IMR-90 (cell line): ENCODE data around the gene GALM. TPM values are rescaled to one million over a fixed set of nuclear protein-coding genes. Genes with fewer than 3 reads are reported as not detected.

ENCODE experiments used
- ATAC-seq: fragments of 200-7000 bp; cut with Tn5 transposase; 2 replicates; pipeline ENCODE4 v1.9.1; 2020; ENCODE audit warnings: low read depth, mild to moderate bottlenecking, moderate library complexity
- BruUV-seq: library from RNA; stranded (reverse); fragments of 400-500 nt; replicated peaks from 2 replicates; lab custom pipeline; 2021; lab: Mats Ljungman, UMichigan
- CTCF ChIA-PET: fragments of 300-600 bp; formaldehyde crosslinking; extraction: SDS; loops from one replicate; lab custom pipeline; 2021; ENCODE audit warnings: antibody characterized with exemption; lab: Yijun Ruan, JAX
- POLR2A ChIA-PET: fragments of 300-600 bp; sonication (Branson Sonifier 250); formaldehyde crosslinking; loops from one replicate; lab custom pipeline; 2022; ENCODE audit warnings: antibody characterized with exemption; ENCODE audit not compliant: unreplicated experiment; lab: Charles Lee
- DNase-seq: peaks from one replicate; pipeline ENCODE4 v3.0.0; 2013
- H2AFZ ChIP-seq: replicated peaks from 2 replicates; pipeline ENCODE3; 2013; ENCODE audit warnings: low read length, mild to moderate bottlenecking; ENCODE audit not compliant: poor library complexity
- H2AK5ac ChIP-seq: 2 replicates; pipeline ENCODE4 v1.6.1; 2013; ENCODE audit warnings: low read depth, low read length, inconsistent platforms
- H2AK9ac ChIP-seq: replicated peaks from 2 replicates; pipeline ENCODE3; 2013; ENCODE audit warnings: mild to moderate bottlenecking, low read depth, low read length, moderate library complexity; ENCODE audit not compliant: poor library complexity
- H2BK120ac ChIP-seq: 2 replicates; pipeline ENCODE4 v1.6.1; 2013; ENCODE audit warnings: low read depth, low read length, inconsistent platforms
- H2BK15ac ChIP-seq: 3 replicates; pipeline ENCODE4 v1.6.1; 2013; ENCODE audit warnings: low read depth, low read length, inconsistent platforms
- H2BK20ac ChIP-seq: 2 replicates; pipeline ENCODE4 v1.6.1; 2013; ENCODE audit warnings: low read depth, mild to moderate bottlenecking, inconsistent platforms, low read length, moderate library complexity
- H2BK5ac ChIP-seq: 2 replicates; pipeline ENCODE4 v1.6.1; 2013; ENCODE audit warnings: mild to moderate bottlenecking, low read depth, low read length, inconsistent platforms; ENCODE audit not compliant: poor library complexity, severe bottlenecking
- H3K14ac ChIP-seq: replicated peaks from 2 replicates; pipeline ENCODE4 v1.6.1; 2013; ENCODE audit warnings: low read depth, low read length, inconsistent platforms
- H3K18ac ChIP-seq: 2 replicates; pipeline ENCODE4 v1.6.1; 2013; ENCODE audit warnings: low read depth, low read length, control low read depth
- H3K23ac ChIP-seq: 2 replicates; pipeline ENCODE4 v1.6.1; 2013; ENCODE audit warnings: low read depth, low read length, inconsistent platforms
- H3K27ac ChIP-seq: 2 replicates; pipeline ENCODE4 v1.5.1; 2013; ENCODE audit warnings: mild to moderate bottlenecking, control low read depth, low read length; ENCODE audit not compliant: insufficient read depth
- H3K27me3 ChIP-seq: 2 replicates; pipeline ENCODE4 v1.6.1; 2013; ENCODE audit warnings: low read length; ENCODE audit not compliant: control insufficient read depth, insufficient read depth
- H3K36me3 ChIP-seq: 2 replicates; pipeline ENCODE4 v1.6.1; 2013; ENCODE audit warnings: low read length, mixed read lengths; ENCODE audit not compliant: control insufficient read depth, insufficient read depth
- H3K4ac ChIP-seq: 2 replicates; pipeline ENCODE4 v1.6.1; 2013; ENCODE audit warnings: low read depth, low read length, inconsistent platforms
- H3K4me1 ChIP-seq: 2 replicates; pipeline ENCODE4 v1.6.1; 2013; ENCODE audit warnings: low read length, mixed read lengths; ENCODE audit not compliant: control insufficient read depth, insufficient read depth
- H3K4me2 ChIP-seq: 2 replicates; pipeline ENCODE4 v1.6.1; 2013; ENCODE audit warnings: low read depth, mild to moderate bottlenecking, control low read depth, low read length, moderate library complexity
- H3K4me3 ChIP-seq: 2 replicates; pipeline ENCODE4 v1.5.1; 2013; ENCODE audit warnings: low read depth, mild to moderate bottlenecking, control low read depth, low read length, moderate library complexity; ENCODE audit not compliant: insufficient read depth
- H3K56ac ChIP-seq: 2 replicates; pipeline ENCODE4 v1.6.1; 2013; ENCODE audit warnings: low read length, inconsistent platforms; ENCODE audit not compliant: insufficient read depth; ENCODE audit errors: extremely low read depth
- H3K79me1 ChIP-seq, 2 experiments: 2 replicates each; pipeline ENCODE4 v1.6.1; 2013; ENCODE audit warnings: low read length in 2 of 2, inconsistent platforms in 1 of 2, low read depth in 1 of 2
- H3K9ac ChIP-seq: 2 replicates; pipeline ENCODE4 v1.6.1; 2013; ENCODE audit warnings: low read depth, low read length, control low read depth
- H3K9me1 ChIP-seq: 2 replicates; pipeline ENCODE4 v1.6.1; 2013; ENCODE audit warnings: low read length, inconsistent platforms; ENCODE audit not compliant: insufficient read depth
- H3K9me3 ChIP-seq: 2 replicates; pipeline ENCODE4 v1.6.1; 2013; ENCODE audit warnings: low read length; ENCODE audit not compliant: control insufficient read depth, insufficient read depth
- H4K20me1 ChIP-seq: 2 replicates; pipeline ENCODE4 v1.6.1; 2013; ENCODE audit warnings: low read length, inconsistent platforms; ENCODE audit not compliant: insufficient read depth
- H4K5ac ChIP-seq: 2 replicates; pipeline ENCODE4 v1.6.1; 2013; ENCODE audit warnings: mild to moderate bottlenecking, low read depth, low read length, control low read depth
- H4K8ac ChIP-seq, 2 experiments: 2 replicates each; pipeline ENCODE4 v1.6.1; 2013; ENCODE audit warnings: low read depth in 2 of 2, low read length in 2 of 2, control low read depth in 1 of 2, inconsistent platforms in 1 of 2
- H4K91ac ChIP-seq: 2 replicates; pipeline ENCODE4 v1.6.1; 2013; ENCODE audit warnings: low read depth, low read length, inconsistent platforms; ENCODE audit not compliant: insufficient read depth
- BHLHE40 ChIP-seq: fragments of 150-350 bp; IDR thresholded peaks from 2 replicates; pipeline ENCODE4 v1.6.1; 2016; ENCODE audit warnings: mild to moderate bottlenecking, low read depth, low read length
- CEBPB ChIP-seq: IDR thresholded peaks from 2 replicates; pipeline ENCODE4 v1.6.1; 2012; ENCODE audit warnings: low read depth, low read length, improper control_type of control experiment
- CHD1 ChIP-seq: IDR thresholded peaks from 2 replicates; pipeline ENCODE4 v1.6.1; 2012; ENCODE audit warnings: low read depth, low read length, improper control_type of control experiment
- CTCF ChIP-seq: conservative IDR thresholded peaks from 2 replicates; pipeline ENCODE4 v1.5.1; 2012; ENCODE audit warnings: mild to moderate bottlenecking, low read depth, low read length, improper control_type of control experiment
- ELK1 ChIP-seq: fragments of 150-350 bp; IDR thresholded peaks from 2 replicates; pipeline ENCODE4 v1.6.1; 2016; ENCODE audit warnings: low read depth, mild to moderate bottlenecking, low read length, moderate library complexity, borderline replicate concordance
- MAFK ChIP-seq: IDR thresholded peaks from 2 replicates; pipeline ENCODE4 v1.6.1; 2012; ENCODE audit warnings: low read depth, low read length, improper control_type of control experiment
- MAZ ChIP-seq: IDR thresholded peaks from 2 replicates; pipeline ENCODE4 v1.6.1; 2012; ENCODE audit warnings: low read depth, mild to moderate bottlenecking, low read length, improper control_type of control experiment, moderate library complexity, borderline replicate concordance
- MXI1 ChIP-seq: IDR thresholded peaks from 2 replicates; pipeline ENCODE4 v1.6.1; 2012; ENCODE audit warnings: low read depth, mild to moderate bottlenecking, low read length, moderate library complexity, borderline replicate concordance
- NFE2L2 ChIP-seq: fragments of 150-350 bp; IDR thresholded peaks from 2 replicates; pipeline ENCODE4 v1.6.1; 2016; ENCODE audit warnings: low read depth, mild to moderate bottlenecking, low read length
- POLR2A ChIP-seq: IDR thresholded peaks from 2 replicates; pipeline ENCODE4 v1.6.1; 2012; ENCODE audit warnings: mild to moderate bottlenecking, low read depth, low read length
- RAD21 ChIP-seq: IDR thresholded peaks from 2 replicates; pipeline ENCODE4 v1.6.1; 2012; ENCODE audit warnings: low read length, improper control_type of control experiment
- RCOR1 ChIP-seq: IDR thresholded peaks from 2 replicates; pipeline ENCODE4 v1.6.1; 2012; ENCODE audit warnings: mild to moderate bottlenecking, low read length, improper control_type of control experiment; ENCODE audit not compliant: insufficient replicate concordance
- RFX5 ChIP-seq: IDR thresholded peaks from 2 replicates; pipeline ENCODE4 v1.8.0; 2012; ENCODE audit warnings: low read depth, mild to moderate bottlenecking, low read length, moderate library complexity
- SMC3 ChIP-seq: fragments of 150-350 bp; IDR thresholded peaks from 2 replicates; pipeline ENCODE4 v1.6.1; 2016; ENCODE audit warnings: low read depth, mild to moderate bottlenecking, antibody characterized with exemption, low read length, moderate library complexity
- WGBS, 2 experiments: methylation state at CpG; one replicate each; pipeline versions ENCODE4 v1.1.5 to v1.1.7; 2013; ENCODE audit warnings: missing lambda C conversion rate in 2 of 2; ENCODE audit not compliant: insufficient read length in 1 of 2; ENCODE audit errors: extremely low coverage in 2 of 2; 5-methylcytosine and 5-hydroxymethylcytosine counted together
- dilution Hi-C: fragments of 300-500 bp; cut with HindIII; formaldehyde crosslinking; loops from one replicate; pipeline ENCODE4 v1.14.3; 2018; ENCODE audit warnings: low sequenced_read_pairs; ENCODE audit not compliant: unreplicated experiment
- in situ Hi-C: fragments of 300-500 bp; cut with MboI; formaldehyde crosslinking; loops from 3 replicates; pipeline ENCODE4 v1.14.3; 2019; ENCODE audit warnings: low sequenced_read_pairs, inconsistent platforms, mixed read lengths
- intact Hi-C: fragments of 100-400 bp; cut with micrococcal nuclease; formaldehyde crosslinking; loops from 2 replicates; pipeline ENCODE4 v1.10.0; 2022
- polyA plus RNA-seq, 3 experiments: library from polyadenylated mRNA; depleted of rRNA; stranded (reverse); fragments of >200 nt; gene quantifications; 2 replicates each; pipeline ENCODE4 v1.2.3, GENCODE V29; 2012; ENCODE audit warnings: low replicate concordance in 1 of 3
- total RNA-seq: library from RNA; depleted of rRNA; stranded (reverse); fragments of >200 nt; gene quantifications from 2 replicates; pipeline ENCODE4 v1.2.3, GENCODE V29; 2012
- TF ChIP-seq, protein P1 (sequence below): fragments of 150-350 bp; IDR thresholded peaks from 2 replicates; pipeline ENCODE4 v1.6.1; 2017; ENCODE audit warnings: mild to moderate bottlenecking, antibody characterized with exemption, low read length, low read depth

Gene GALM
- total and polyA plus RNA-seq, 2 of the 4 experiments (the other 2 are of a cell fraction), result 12.1 to 24.2 TPM

GRCh38 chr2:38748391-38748790 lies 82.5 kb downstream of the GALM start:
- no peak overlapping the region for H2AK9ac ChIP-seq
- no peaks in the 10 kb centered on the region for H3K27me3 ChIP-seq
- H2BK120ac ChIP-seq, result no peak overlapping the region
- H2AFZ ChIP-seq, result no peak overlapping the region
- H3K9ac ChIP-seq, result no peak overlapping the region
- no peak overlapping the region for H3K23ac ChIP-seq
- no peak overlapping the region for H3K14ac ChIP-seq
- H3K9me3 ChIP-seq, result no peaks in the 10 kb centered on the region
- no peak overlapping the region for H2AK5ac ChIP-seq
- ChIA-PET POLR2A (no interaction called here), CTCF (interaction anchor here (0.6 kb wide), 1 partner anchor 1879 kb away, joined by 3 read pairs; no protein-coding TSS in a partner anchor)
- no peak overlapping the region for H4K91ac ChIP-seq
- TF ChIP-seq BHLHE40, result no peak
- TF ChIP-seq, protein P1, sequence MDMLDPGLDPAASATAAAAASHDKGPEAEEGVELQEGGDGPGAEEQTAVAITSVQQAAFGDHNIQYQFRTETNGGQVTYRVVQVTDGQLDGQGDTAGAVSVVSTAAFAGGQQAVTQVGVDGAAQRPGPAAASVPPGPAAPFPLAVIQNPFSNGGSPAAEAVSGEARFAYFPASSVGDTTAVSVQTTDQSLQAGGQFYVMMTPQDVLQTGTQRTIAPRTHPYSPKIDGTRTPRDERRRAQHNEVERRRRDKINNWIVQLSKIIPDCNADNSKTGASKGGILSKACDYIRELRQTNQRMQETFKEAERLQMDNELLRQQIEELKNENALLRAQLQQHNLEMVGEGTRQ, result no peak
- TF ChIP-seq CEBPB, result no peak
- TF ChIP-seq RAD21, result no peak
- no peak for TF ChIP-seq POLR2A
- no peak for TF ChIP-seq CTCF
- TF ChIP-seq SMC3, result no peak
- TF ChIP-seq RFX5, result no peak
- no peak for TF ChIP-seq ELK1
- TF ChIP-seq RCOR1, result no peak
- no peak for TF ChIP-seq CHD1
- TF ChIP-seq NFE2L2, result no peak
- TF ChIP-seq MAZ, result no peak
- no peak for TF ChIP-seq MAFK
- TF ChIP-seq MXI1, result no peak
- peaks cover 3% of the 10 kb centered on the region for H3K4me1 ChIP-seq
- H3K18ac ChIP-seq, result no peak overlapping the region
- intact Hi-C loops, result no loop called here
- no peaks in the 10 kb centered on the region for H3K9me1 ChIP-seq
- no peak overlapping the region for H3K4me3 ChIP-seq
- H3K4me2 ChIP-seq, result no peak overlapping the region
- H3K79me1 ChIP-seq, result peaks cover 19 to 52% of the 10 kb centered on the region in 2 experiments
- no peak overlapping the region for H3K4ac ChIP-seq
- H4K20me1 ChIP-seq, result peaks cover 58% of the 10 kb centered on the region
- no peak overlapping the region for H4K8ac ChIP-seq
- H2BK20ac ChIP-seq, result no peak overlapping the region
- H3K56ac ChIP-seq, result no peak overlapping the region
- H3K27ac ChIP-seq, result no peak overlapping the region
- peaks cover 39% of the 10 kb centered on the region for H3K36me3 ChIP-seq
- no peak overlapping the region for H2BK5ac ChIP-seq
- BruUV-seq, result no TSS peak
- ATAC-seq, result no peak
- no peak overlapping the region for H4K5ac ChIP-seq
- no peak for DNase-seq
- in situ Hi-C loops, result no loop called here
- dilution Hi-C loops, result loop anchor here (25.0 kb wide), 1 partner anchor 186 kb away; no protein-coding TSS in a partner anchor
- no peak overlapping the region for H2BK15ac ChIP-seq
- WGBS, 2 experiments, result 95% methylated on average over 2 of the region's 9 CpGs; no CpG with 5 or more reads in 1 of the 2 experiments
